Activated CD8-positive, alpha-beta T cell treated with anti-CD3 and anti-CD28 coated beads for 36 hours (primary cell): ENCODE results near the gene PPP2R2B. TPM values are rescaled to one million over a fixed set of nuclear protein-coding genes. Genes with fewer than 3 reads are reported as not detected.

Source experiments
- ATAC-seq: fragments of 200-7000 bp; cut with Tn5 transposase; one replicate; pipeline ENCODE4 v1.10.0; 2021; ENCODE audit warnings: mild to moderate bottlenecking, moderate library complexity
- CTCF ChIA-PET: fragments of 350-600 bp; sonication (Branson Sonifier 250); formaldehyde crosslinking; loops from one replicate; lab custom pipeline; 2021; ENCODE audit warnings: antibody characterized with exemption; lab: Charles Lee
- POLR2A ChIA-PET: fragments of 350-600 bp; sonication (Branson Sonifier 250); formaldehyde crosslinking; loops from one replicate; lab custom pipeline; 2021; ENCODE audit warnings: antibody characterized with exemption; lab: Charles Lee
- DNase-seq: peaks from one replicate; pipeline ENCODE4 v3.0.0-alpha.2; 2020
- H3K27ac Mint-ChIP-seq: one replicate; pipeline ENCODE4 v1.8.0; 2021; ENCODE audit warnings: mild to moderate bottlenecking, mixed read lengths
- H3K27me3 Mint-ChIP-seq: one replicate; pipeline ENCODE4 v1.8.0; 2021; ENCODE audit warnings: mixed read lengths
- H3K36me3 Mint-ChIP-seq: one replicate; pipeline ENCODE4 v1.8.0; 2021; ENCODE audit warnings: low read depth, mixed read lengths
- H3K4me1 Mint-ChIP-seq: one replicate; pipeline ENCODE4 v1.8.0; 2021; ENCODE audit warnings: low read depth, mixed read lengths
- H3K4me3 Mint-ChIP-seq: one replicate; pipeline ENCODE4 v1.8.0; 2021; ENCODE audit warnings: mild to moderate bottlenecking, moderate library complexity, mixed read lengths
- H3K9me3 Mint-ChIP-seq: one replicate; pipeline ENCODE4 v1.8.0; 2021; ENCODE audit warnings: mixed read lengths
- intact Hi-C: fragments of 100-400 bp; cut with micrococcal nuclease; formaldehyde crosslinking; loops from one replicate; pipeline ENCODE4 v1.10.0; 2022
- total RNA-seq, 2 experiments: library from RNA; stranded (reverse); gene quantifications; one replicate each; pipeline ENCODE4 v1.2.3, GENCODE V29; 2021
- TF ChIP-seq, protein P1 (sequence below): fragments of 200-600 bp; IDR thresholded peaks from one replicate; pipeline ENCODE4 v1.8.0; 2022; ENCODE audit warnings: antibody characterized with exemption, mild to moderate bottlenecking

Gene PPP2R2B
- total RNA-seq, 2 experiments from 2014 or later: 0.56 to 0.65 TPM

- Mint-ChIP-seq H3K4me3 (no peak overlapping the region), H3K27ac (no peak overlapping the region), H3K36me3 (no peaks in the 10 kb centered on the region), H3K4me1 (no peaks in the 10 kb centered on the region), H3K9me3 (no peaks in the 10 kb centered on the region), H3K27me3 (no peaks in the 10 kb centered on the region)
- TF ChIP-seq, protein P1, sequence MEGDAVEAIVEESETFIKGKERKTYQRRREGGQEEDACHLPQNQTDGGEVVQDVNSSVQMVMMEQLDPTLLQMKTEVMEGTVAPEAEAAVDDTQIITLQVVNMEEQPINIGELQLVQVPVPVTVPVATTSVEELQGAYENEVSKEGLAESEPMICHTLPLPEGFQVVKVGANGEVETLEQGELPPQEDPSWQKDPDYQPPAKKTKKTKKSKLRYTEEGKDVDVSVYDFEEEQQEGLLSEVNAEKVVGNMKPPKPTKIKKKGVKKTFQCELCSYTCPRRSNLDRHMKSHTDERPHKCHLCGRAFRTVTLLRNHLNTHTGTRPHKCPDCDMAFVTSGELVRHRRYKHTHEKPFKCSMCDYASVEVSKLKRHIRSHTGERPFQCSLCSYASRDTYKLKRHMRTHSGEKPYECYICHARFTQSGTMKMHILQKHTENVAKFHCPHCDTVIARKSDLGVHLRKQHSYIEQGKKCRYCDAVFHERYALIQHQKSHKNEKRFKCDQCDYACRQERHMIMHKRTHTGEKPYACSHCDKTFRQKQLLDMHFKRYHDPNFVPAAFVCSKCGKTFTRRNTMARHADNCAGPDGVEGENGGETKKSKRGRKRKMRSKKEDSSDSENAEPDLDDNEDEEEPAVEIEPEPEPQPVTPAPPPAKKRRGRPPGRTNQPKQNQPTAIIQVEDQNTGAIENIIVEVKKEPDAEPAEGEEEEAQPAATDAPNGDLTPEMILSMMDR: no peak
- ChIA-PET POLR2A (no interaction called here), CTCF (interaction anchor here (0.8 kb wide), 1 partner anchor 85 kb away, joined by 3 read pairs; no protein-coding TSS in a partner anchor)
- intact Hi-C loops: no loop called here
- DNase-seq: no peak
- no peak for ATAC-seq
Observed at GRCh38 chr5:146626936-146627335, 251.6 kb downstream of the PPP2R2B start.

GRCh38 chr5:146624179-146624578, 254.4 kb downstream of the PPP2R2B start:
- ATAC-seq (no peak), DNase-seq (no peak)
- Mint-ChIP-seq H3K9me3 (no peaks in the 10 kb centered on the region), H3K4me1 (no peaks in the 10 kb centered on the region), H3K36me3 (no peaks in the 10 kb centered on the region), H3K27me3 (no peaks in the 10 kb centered on the region), H3K27ac (no peak overlapping the region), H3K4me3 (no peak overlapping the region)
- intact Hi-C loops: no loop called here
- TF ChIP-seq, protein P1: no peak
- CTCF ChIA-PET: interaction anchor here (1.2 kb wide), 1 partner anchor 91 kb away, joined by 4 read pairs; no protein-coding TSS in a partner anchor
- POLR2A ChIA-PET: no interaction called here

GRCh38 chr5:146623666-146624065, 254.9 kb downstream of the PPP2R2B start:
- ATAC-seq: no peak
- ChIA-PET CTCF (interaction anchor here (1.2 kb wide), 1 partner anchor 90 kb away, joined by 4 read pairs; no protein-coding TSS in a partner anchor), POLR2A (no interaction called here)
- TF ChIP-seq, protein P1: no peak
- DNase-seq: no peak
- Mint-ChIP-seq H3K36me3 (no peaks in the 10 kb centered on the region), H3K4me1 (no peaks in the 10 kb centered on the region), H3K9me3 (no peaks in the 10 kb centered on the region), H3K27ac (no peak overlapping the region), H3K4me3 (no peak overlapping the region), H3K27me3 (no peaks in the 10 kb centered on the region)
- intact Hi-C loops: no loop called here

GRCh38 chr5:146623009-146623408, 255.5 kb downstream of the PPP2R2B start:
- TF ChIP-seq, protein P1: no peak
- ATAC-seq (no peak), DNase-seq (no peak)
- Mint-ChIP-seq H3K27me3 (no peaks in the 10 kb centered on the region), H3K36me3 (no peaks in the 10 kb centered on the region), H3K27ac (no peak overlapping the region), H3K4me3 (no peak overlapping the region), H3K9me3 (no peaks in the 10 kb centered on the region), H3K4me1 (no peaks in the 10 kb centered on the region)
- CTCF ChIA-PET: no interaction called here
- intact Hi-C loops: no loop called here
- POLR2A ChIA-PET: no interaction called here

- Mint-ChIP-seq H3K27ac (no peak overlapping the region), H3K4me1 (no peaks in the 10 kb centered on the region), H3K27me3 (no peaks in the 10 kb centered on the region), H3K36me3 (no peaks in the 10 kb centered on the region), H3K9me3 (no peaks in the 10 kb centered on the region), H3K4me3 (no peak overlapping the region)
- intact Hi-C loops: no loop called here
- DNase-seq (no peak), ATAC-seq (no peak)
- CTCF ChIA-PET: no interaction called here
- TF ChIP-seq, protein P1: no peak
- POLR2A ChIA-PET: no interaction called here
Observed at GRCh38 chr5:146622391-146622790, 256.2 kb downstream of the PPP2R2B start.
